Amygdala (tissue), 56 donors: ENCODE results near the gene CDC25C.

Experiments
- DNase-seq, 56 donors: peaks; one replicate each; lab custom pipeline; 2025; lab: John Stamatoyannopoulos, UW

CDC25C gene

DNA sequence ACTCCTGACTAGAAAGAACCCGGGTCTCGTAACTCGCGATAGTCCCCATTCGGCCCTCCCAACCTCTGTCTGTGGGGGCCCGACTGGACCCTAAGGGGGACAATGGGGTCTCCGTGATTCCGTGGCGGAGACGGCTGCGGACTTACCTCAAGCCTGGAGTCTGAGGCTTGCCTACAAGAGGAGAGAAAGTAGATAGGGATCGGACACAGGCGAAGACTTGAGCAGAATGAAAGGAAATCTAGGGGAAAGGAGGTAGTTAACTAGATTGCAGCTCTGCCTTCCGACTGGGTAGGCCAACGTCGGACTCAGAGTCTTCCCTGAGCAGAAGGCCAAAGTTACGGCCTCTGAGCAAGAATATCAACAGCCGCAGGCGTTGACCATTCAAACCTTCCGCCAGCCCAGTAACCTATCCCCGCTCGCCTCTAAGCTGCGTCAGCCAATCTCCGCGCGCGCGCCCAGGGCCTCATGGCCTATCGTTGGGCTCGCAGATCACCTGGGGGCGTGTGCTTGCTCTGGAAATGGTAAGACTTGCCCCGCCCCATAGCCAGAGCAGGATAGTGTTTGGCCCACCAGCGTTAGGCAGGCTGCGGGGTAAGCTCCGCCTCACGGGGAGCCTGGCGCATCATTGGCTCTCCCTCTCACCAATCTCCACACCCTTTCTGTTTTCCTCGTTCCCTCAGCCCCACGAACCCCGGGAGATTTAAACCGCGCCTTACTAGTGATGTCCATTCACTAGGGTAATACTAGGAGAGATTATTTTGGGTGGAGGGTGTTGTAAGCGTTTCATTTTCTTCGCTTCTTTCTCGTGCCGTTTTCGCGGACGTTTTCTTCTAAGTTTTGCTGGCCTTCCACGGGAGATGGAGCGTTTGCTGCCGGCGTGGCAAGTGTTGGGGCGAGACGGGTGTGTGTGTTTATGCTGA lies at the start of gene CDC25C:
CDC25C (minus strand) TSS at position 356 of the 920 bp plus-strand sequence. CDS start 624 bp downstream, outside the sequence.
- peak; percentile 36 to 98 (median 95) for DNase-seq

- no peak for DNase-seq
Observed at GRCh38 chr5:138372653-138373052, 41.0 kb upstream of the CDC25C start.

DNA sequence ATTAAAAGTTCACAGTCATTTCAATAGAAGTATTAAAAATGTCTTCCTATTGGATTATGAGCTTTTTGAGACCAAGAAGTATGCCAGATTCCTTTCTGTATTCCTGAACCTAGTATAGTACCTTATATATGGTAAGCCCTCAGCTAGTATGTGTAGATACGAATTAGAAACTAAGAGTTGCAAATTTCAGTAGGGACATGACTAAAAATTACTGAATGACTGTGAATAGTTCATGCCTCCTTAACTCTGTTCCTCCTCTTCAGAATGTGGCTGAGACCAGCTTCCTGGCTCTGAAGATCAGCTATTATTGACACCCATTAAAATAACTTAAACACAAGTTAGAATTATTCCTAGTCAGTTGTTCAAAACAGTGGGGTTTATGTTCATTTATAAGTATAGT lies 40.6 kb upstream of the CDC25C start:
- no peak for DNase-seq

GRCh38 chr5:138371454-138371853 lies 39.9 kb upstream of the CDC25C start:
- DNase-seq, result no peak

DNA sequence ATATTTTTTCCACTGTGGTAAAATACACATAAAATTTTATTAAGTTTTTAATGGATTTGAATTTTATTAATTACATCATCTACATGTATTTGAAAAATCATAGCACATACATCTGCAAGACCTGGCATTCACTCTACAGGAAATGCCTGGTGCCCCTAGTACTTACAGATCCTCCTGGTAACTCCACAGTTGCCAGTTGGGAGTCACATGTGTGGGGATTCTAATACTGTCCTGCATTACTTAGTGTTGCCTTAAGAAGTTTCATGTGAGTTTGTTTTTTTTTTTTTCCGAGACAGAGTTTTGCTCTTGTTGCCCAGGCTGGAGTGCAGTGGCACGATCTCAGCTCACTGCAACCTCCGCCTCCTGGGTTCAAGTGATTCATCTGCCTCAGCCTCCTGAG lies 38.9 kb upstream of the CDC25C start:
- DNase-seq, result no peak

DNA sequence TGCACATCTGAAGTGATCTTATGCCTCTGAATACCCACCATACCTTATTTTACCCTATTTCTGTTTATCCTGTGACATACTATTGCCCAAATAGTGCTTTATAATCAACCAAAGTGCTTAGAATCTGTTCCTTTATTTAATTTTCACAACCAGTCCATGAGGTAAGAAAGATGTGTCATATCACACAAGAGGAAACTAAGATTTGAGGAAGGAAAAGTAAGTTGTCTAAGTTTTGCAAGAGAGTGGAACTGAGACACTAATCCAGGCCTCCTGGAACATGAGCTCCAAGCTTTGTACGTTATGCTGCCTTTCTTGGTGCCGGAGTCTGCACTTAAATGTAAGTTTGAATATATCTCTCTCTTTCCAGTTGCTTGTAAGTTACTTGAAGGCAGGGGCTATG lies 38.1 kb upstream of the CDC25C start:
- no peak for DNase-seq

- no peak for DNase-seq
Observed at GRCh38 chr5:138369261-138369660, 37.7 kb upstream of the CDC25C start.

DNA sequence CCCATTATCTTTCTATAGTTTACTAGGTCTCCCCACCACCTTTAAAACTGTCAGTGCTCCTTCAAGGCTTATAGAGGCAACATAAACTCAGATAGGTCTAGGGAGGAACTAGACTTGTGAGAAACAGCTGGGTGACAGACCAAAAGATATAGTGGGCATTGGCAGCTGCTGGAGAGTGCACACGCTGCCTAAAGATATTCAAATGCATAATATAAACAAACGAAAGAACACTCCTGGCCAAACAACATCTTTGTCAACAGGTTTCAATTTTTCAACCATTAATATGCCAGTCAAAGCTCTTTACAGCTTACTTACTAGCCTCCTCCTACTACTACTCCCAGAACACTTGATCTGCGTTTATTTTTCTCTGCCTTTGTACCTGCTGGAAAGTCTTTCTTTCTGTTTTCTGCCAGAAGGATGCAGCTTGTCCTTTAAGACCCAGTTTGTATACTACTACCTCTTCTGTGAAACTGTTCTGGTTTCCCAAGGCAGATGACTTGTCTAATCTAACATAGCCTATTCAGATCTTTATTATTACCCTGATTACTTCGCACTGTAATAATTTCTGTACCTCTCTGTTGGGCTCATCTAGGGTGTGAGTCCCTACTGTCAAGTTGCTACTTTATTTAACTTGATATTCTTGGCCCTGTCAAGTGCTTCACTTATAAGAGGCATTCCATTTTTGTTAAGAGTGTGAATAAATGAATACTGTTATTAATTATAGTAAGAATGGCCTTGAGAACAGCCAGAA lies 35.2 kb upstream of the CDC25C start:
- no peak for DNase-seq

GRCh38 chr5:138364576-138364975 lies 33.0 kb upstream of the CDC25C start:
- no peak for DNase-seq

- DNase-seq, result no peak
Observed at GRCh38 chr5:138360941-138361452, 29.4 kb upstream of the CDC25C start.

- no peak for DNase-seq
Observed at GRCh38 chr5:138359621-138360020, 28.0 kb upstream of the CDC25C start.

DNA sequence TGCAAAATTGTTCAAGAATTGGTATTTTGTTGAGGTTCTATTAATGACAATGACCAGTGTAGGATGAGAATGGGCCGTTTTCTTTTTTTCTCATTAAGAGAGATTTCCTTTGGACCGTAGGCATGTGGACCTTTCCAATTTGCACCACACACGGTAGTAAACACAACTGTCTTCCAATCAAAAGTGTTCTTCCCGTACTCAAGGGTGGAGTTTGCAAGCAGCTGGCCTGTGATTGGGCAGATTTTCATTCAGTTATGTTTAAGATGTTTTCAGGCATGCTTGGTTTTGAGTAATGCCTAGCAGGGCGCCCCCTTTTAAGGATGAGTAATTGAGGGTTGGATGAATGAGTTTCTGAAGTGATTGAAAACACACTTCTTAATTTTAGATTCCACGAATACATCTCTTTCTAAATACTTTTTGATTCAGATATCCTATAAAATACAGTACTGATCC lies 23.3 kb upstream of the CDC25C start:
- peak in 20 of 56 donors; percentile 1 to 69 (median 14) for DNase-seq

GRCh38 chr5:138354387-138354786 lies 22.8 kb upstream of the CDC25C start:
- DNase-seq, result no peak

- peak in 2 of 56 donors; percentile 42 to 46 for DNase-seq
Observed at GRCh38 chr5:138353560-138354080, 22.0 kb upstream of the CDC25C start.

GRCh38 chr5:138352722-138353559 lies 21.3 kb upstream of the CDC25C start:
- DNase-seq, result peak in 46 of 56 donors; percentile 24 to 77 (median 59)

DNA sequence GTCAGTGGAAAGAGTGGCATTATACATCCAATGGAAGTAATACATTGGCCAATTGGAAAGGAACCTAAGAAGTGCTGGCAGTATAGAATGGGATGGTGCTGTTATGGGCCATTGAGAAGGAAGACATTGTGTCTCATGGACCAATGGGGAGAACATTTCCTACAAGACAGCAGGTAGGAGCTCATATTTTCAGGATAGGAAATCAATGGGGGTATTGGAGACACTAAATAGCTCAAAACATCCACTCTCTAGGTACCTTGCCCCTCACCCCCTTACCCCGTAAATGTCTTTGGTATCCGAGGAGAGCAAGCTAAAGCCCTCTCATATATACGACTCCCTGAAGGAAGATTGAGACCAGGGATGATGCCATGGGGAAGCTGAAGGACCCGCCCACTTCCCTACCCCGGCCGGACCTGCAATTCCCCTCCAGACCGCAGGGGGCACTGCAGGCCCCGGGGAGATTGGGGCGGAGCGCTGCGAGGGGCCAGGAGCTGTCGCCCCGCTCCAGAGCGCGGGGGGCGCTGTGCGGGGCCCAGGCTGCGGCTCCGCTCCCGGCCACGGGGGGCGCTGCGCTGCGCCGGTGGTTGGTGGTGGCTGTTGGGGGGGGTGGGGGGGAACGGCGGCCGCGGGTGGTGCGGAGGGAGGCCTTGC lies 20.6 kb upstream of the CDC25C start, which contains the start of gene KDM3B:
KDM3B (plus strand) TSS at position 615 of the 651 bp plus-strand sequence. CDS start 111 bp downstream, outside the sequence.
- DNase-seq, result peak in 44 of 56 donors; percentile 14 to 86 (median 62)

GRCh38 chr5:138351517-138351916 lies 19.9 kb upstream of the CDC25C start:
- DNase-seq, result no peak

DNA sequence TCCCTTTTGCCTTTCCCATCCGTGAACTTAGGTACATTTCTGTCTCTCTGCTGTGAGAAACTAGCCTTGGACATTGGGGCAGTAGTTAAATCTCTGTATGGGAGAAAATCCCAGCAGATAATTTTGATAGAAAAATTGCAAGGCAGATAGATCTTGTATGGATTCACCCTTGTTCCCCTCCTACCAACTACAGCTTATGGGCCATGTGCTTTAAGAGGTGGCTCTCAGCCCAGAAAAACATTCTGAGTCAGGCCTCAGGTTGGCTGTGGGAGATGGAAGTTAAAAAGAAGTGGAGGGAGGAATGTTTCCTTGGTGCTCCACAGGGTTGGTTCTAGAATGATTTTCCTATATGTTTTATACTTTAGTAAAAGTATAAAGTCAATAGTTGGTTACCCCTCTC lies 19.5 kb upstream of the CDC25C start:
- DNase-seq, result no peak

DNA sequence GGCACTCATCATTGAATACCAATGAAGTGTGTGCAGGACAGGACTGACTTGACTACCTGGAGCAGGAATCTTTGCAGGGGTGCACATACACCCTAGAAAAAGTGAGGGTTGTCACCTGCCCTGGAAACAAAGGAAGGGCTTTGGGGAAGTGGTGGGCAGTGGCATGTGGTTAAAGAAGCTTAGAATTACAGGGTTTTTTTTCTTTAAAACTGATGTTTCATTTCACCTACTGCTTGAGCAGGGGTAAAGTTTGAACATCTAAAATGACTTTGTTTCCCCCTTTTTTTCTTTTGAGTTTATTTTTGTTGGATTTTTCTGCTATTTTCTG lies 18.9 kb upstream of the CDC25C start:
- no peak for DNase-seq
